WERI-Rb-1 (cell line): ENCODE measurements around the gene PTPRH.

Source experiments
- DNase-seq: peaks from one replicate; pipeline ENCODE4 v3.0.0-alpha.2; 2020
- H3K27ac ChIP-seq: fragments of 250-450 bp; sonication (Bioruptor Pico); 2 replicates; pipeline ENCODE4 v1.5.1; 2020; ENCODE audit warnings: mild to moderate bottlenecking, moderate library complexity
- H3K27me3 ChIP-seq: fragments of 250-450 bp; sonication (Bioruptor Pico); 2 replicates; pipeline ENCODE4 v1.5.1; 2021; ENCODE audit warnings: mild to moderate bottlenecking, low read depth, moderate library complexity; ENCODE audit not compliant: insufficient read depth, severe bottlenecking
- H3K36me3 ChIP-seq: fragments of 250-450 bp; sonication (Bioruptor Pico); 2 replicates; pipeline ENCODE4 v1.5.1; 2020; ENCODE audit warnings: mild to moderate bottlenecking, moderate library complexity
- H3K4me3 ChIP-seq: 2 replicates; pipeline ENCODE4 v1.5.1; 2011; ENCODE audit warnings: low read depth, mild to moderate bottlenecking, control low read depth, low read length
- H3K9me3 ChIP-seq: fragments of 250-450 bp; sonication (Bioruptor Pico); 2 replicates; pipeline ENCODE4 v1.5.1; 2021; ENCODE audit warnings: mild to moderate bottlenecking, moderate library complexity; ENCODE audit not compliant: severe bottlenecking
- TF ChIP-seq, protein P1 (sequence below): IDR thresholded peaks from 2 replicates; pipeline ENCODE4 v1.5.1; 2011; ENCODE audit warnings: low read depth, mild to moderate bottlenecking, control low read depth, inconsistent platforms, low read length

The PTPRH gene

DNA sequence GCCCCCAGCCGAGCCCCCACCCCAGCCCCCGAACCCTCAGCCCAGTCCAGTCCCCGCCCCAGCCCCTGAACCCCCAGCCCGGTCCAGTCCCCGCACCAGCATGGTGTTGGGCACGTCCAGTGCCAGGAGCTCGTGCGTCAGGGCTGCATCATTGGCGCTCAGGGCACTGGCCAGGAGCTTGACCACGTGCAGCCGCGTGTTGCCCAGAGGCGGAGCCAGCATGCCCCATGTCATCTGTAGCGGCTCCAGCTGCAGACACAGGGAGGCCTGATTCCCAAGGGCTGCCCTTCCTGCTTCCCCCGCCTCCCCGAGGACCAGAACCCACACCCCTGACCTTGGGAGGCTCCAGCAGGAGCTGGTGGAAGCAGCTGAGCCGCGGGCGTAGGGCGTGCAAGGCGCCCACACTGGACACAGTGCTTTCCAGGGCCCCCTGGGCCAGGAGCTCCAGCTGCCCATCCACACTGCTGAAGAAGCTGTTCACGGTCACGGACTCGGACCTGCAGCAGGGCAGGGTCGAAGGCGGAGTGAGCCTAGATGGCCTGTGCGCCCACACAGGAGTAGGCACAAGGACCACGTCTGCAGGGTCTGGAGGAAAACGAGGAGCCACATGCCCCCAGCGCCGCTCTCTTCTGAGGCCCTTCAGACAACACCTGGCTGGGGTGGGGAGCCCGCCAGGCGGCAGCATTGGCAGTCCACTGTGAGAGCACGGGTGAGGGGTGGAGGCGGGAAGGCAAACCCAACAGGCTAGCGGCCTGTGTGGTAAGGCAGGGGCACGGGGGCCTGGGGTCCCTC lies 32.0 kb upstream of the PTPRH start:
- TF ChIP-seq, protein P1, sequence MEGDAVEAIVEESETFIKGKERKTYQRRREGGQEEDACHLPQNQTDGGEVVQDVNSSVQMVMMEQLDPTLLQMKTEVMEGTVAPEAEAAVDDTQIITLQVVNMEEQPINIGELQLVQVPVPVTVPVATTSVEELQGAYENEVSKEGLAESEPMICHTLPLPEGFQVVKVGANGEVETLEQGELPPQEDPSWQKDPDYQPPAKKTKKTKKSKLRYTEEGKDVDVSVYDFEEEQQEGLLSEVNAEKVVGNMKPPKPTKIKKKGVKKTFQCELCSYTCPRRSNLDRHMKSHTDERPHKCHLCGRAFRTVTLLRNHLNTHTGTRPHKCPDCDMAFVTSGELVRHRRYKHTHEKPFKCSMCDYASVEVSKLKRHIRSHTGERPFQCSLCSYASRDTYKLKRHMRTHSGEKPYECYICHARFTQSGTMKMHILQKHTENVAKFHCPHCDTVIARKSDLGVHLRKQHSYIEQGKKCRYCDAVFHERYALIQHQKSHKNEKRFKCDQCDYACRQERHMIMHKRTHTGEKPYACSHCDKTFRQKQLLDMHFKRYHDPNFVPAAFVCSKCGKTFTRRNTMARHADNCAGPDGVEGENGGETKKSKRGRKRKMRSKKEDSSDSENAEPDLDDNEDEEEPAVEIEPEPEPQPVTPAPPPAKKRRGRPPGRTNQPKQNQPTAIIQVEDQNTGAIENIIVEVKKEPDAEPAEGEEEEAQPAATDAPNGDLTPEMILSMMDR, result no peak
- Histone ChIP-seq H3K4me3 (no peak overlapping the region), H3K27ac (no peak overlapping the region), H3K9me3 (no peaks in the 10 kb centered on the region), H3K27me3 (no peaks in the 10 kb centered on the region), H3K36me3 (peaks cover 85% of the 10 kb centered on the region)
- no peak for DNase-seq

DNA sequence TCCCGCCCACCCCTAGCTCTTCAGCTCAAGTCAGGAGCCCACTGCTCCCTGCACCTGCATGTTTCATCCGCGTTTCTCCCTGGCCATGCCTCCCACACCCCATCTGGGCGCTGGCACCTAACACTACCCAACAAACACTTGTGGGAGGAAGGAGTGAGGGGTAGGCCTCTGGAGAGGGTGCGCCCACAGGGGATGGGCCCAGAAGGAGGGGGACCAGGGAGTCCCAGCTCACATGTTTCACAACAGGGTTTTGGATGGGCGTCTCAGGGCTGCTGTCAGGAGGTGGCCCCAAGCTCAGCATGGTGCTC lies 31.4 kb upstream of the PTPRH start:
- DNase-seq, result no peak
- H3K27me3 ChIP-seq, result no peaks in the 10 kb centered on the region
- TF ChIP-seq, protein P1, result no peak
- H3K27ac ChIP-seq, result no peak overlapping the region
- H3K4me3 ChIP-seq, result no peak overlapping the region
- no peaks in the 10 kb centered on the region for H3K9me3 ChIP-seq
- peaks cover 85% of the 10 kb centered on the region for H3K36me3 ChIP-seq

DNA sequence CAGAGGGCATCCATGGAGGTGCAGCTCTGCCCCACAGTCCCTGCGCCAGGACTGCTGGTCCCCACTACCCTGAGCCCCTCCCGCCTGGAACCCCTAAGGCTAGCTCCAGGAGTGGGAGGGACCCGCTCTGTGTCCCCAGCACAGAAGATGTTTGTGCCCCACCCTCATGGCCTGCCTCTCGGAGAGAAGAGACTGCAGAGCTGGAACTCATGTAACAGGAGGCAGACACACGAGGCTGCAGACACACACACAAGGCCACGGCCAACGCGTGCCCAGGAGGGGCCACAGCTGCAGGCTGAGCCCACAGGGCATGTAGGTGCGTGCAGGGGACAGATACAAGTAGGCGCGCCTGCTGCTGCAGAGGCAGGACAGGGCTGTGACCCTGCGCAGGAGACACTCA lies 29.7 kb upstream of the PTPRH start:
- TF ChIP-seq, protein P1, result no peak

DNA sequence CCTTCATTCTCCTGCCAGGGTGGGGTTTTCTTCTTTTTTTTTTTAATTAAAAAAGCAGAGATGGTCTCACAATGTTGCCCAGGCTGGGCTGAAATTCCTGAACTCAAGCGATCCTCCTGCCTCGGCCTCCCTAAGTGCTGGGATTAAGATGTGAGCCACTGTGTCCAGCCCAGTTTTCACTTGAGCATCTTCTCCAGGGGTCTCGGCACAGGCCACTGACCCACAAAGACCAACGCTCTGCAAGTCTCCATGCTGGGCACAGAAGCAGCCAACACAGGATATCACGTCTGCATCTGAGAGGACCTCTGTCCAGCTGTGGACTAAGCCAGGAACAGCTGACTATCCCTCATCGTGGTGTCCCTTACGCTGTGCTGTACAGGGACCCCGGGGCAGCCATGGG lies 28.7 kb upstream of the PTPRH start:
- Histone ChIP-seq H3K4me3 (no peak overlapping the region), H3K9me3 (no peaks in the 10 kb centered on the region), H3K27ac (no peak overlapping the region), H3K36me3 (peaks cover 79% of the 10 kb centered on the region), H3K27me3 (no peaks in the 10 kb centered on the region)
- no peak for DNase-seq
- TF ChIP-seq, protein P1, result no peak

More for the DNA sequence above, 29.7 kb upstream of the PTPRH start:
- no peak overlapping the region for H3K4me3 ChIP-seq
- no peaks in the 10 kb centered on the region for H3K9me3 ChIP-seq
- no peaks in the 10 kb centered on the region for H3K27me3 ChIP-seq
- H3K27ac ChIP-seq, result no peak overlapping the region
- DNase-seq, result no peak
- H3K36me3 ChIP-seq, result peaks cover 79% of the 10 kb centered on the region

DNA sequence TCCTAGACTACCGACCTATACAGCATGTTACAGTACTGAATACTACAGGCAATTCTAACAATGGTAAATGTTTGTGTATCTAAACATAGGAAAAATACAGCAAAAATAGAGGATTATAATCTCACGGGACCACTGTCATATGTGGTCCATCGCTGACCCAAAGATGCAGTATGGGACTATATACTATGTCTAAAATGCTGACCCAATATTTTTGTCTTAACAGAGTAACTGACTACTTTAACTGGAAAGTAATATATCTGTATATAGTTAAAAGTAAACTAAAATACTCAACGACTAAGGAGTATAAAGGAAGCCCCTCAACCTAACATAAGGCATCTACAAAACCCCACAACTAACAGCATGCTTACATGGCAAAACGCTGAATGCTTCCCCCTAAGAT lies 23.7 kb upstream of the PTPRH start:
- Histone ChIP-seq H3K27me3 (no peaks in the 10 kb centered on the region), H3K27ac (no peak overlapping the region), H3K9me3 (no peaks in the 10 kb centered on the region), H3K36me3 (peaks cover 65% of the 10 kb centered on the region), H3K4me3 (no peak overlapping the region)
- TF ChIP-seq, protein P1, result no peak
- DNase-seq, result no peak

DNA sequence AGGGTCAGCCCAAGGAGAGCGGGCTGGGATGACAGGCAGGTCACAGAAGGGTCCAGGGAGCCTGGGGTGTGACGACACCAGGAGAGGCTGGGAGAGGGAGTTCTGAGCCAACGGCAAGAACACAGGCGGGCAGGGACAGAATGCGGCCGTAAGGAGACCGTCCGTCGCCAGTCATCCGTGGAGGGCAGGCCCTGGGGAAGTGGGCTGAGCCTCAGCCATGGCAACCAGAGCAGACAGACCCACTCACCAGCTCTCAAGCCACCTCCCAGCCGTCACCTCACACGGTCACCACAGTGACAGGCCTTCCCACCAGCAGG lies 22.9 kb upstream of the PTPRH start:
- no peak overlapping the region for H3K4me3 ChIP-seq
- peaks cover 60% of the 10 kb centered on the region for H3K36me3 ChIP-seq
- DNase-seq, result no peak

More for the DNA sequence above, 22.9 kb upstream of the PTPRH start:
- Histone ChIP-seq H3K27me3 (no peaks in the 10 kb centered on the region), H3K27ac (no peak overlapping the region), H3K9me3 (no peaks in the 10 kb centered on the region)
- TF ChIP-seq, protein P1, result no peak
